HG02943 (cell line): Measurements from ENCODE around the gene TNP1.

Source experiments
- ATAC-seq: cut with Tn5 transposase; IDR thresholded peaks from one replicate; pipeline ENCODE4 v1.9.1; 2021; ENCODE audit warnings: mild to moderate bottlenecking, low read depth, moderate library complexity; ENCODE audit not compliant: unreplicated experiment

The TNP1 gene

GRCh38 chr2:216849987-216850386 is 9.9 kb downstream of the TNP1 start:
- no peak for ATAC-seq

GRCh38 chr2:216845426-216845825 is 14.4 kb downstream of the TNP1 start:
- ATAC-seq = no peak

DNA sequence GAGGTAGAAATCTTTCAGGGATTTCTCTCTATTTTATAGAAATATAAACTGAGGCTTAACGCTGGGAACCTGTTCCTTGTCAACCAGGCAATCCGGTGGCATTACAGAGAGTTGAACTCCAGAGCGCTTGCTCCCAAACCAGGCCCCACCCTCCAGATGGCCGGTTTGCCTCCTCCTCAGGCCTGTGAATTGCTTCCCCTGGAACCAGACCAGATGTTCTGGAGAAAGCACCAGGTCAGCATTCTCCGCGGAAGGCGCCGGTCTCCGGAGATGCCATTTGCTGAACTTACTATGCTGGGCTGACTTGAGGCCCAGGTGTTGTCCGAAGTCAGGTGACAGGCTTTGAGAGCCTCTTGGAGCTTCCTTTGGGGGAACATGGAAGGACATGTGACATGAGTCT is 17.2 kb downstream of the TNP1 start:
- ATAC-seq = no peak

DNA sequence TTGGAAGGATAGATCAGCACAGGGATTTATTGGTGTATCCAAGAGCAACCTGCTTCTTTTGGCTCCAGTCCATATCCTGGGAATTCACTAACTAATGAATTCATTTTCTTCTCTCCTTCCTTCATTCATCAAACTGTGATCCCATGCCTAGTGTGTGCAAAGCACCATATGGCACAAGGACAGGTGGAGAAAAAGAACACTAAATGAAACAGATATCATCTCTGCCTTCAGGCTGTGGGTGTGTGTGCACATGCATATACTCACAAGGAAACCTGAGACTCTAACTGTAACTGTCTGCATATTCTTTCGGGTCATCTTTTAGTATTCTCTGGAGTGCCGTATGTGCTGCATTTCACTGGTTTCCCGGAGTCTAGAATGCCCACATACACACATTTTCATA is 20.2 kb downstream of the TNP1 start:
- ATAC-seq = no peak

DNA sequence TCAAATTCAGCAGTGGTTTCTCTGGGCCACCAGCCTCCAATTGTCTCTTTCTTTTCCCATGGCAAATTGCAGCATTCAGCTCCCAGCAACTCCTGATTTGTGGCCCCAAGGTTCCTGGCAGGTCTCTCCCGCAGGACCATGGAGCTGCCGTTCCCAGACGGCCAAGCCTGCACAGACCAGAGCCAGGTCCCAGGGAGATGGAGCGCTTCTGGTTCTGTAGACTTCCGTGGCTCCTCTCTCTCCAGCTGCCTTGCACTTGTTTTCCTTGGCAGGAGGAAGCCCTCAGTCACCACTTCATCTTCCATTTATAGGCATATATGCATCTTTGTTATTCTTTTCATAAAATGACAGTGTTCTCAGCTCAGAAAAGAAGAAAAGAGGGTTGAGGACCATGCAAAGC is 21.7 kb downstream of the TNP1 start:
- ATAC-seq = no peak

DNA sequence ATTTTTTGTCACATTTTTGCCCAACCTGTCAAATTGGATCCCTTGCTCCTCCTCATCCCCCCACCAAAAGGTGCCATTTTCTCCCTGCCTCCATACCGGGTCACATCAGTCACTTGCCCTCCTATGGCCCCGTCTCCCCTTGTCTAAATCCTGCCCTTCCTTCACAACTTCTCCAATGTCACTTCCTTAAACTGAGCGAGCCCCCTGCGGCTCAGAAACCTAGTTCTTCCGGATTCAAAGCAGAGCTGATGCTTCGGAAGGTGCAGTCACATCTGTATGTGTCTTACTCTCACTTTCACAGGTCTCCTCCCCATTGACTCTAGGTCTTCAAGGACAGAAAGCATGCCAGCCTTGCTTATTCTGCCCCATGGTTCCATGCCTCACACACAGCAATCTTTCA is 22.1 kb downstream of the TNP1 start:
- no peak for ATAC-seq

GRCh38 chr2:216833061-216833460 is 26.8 kb downstream of the TNP1 start:
- no peak for ATAC-seq

DNA sequence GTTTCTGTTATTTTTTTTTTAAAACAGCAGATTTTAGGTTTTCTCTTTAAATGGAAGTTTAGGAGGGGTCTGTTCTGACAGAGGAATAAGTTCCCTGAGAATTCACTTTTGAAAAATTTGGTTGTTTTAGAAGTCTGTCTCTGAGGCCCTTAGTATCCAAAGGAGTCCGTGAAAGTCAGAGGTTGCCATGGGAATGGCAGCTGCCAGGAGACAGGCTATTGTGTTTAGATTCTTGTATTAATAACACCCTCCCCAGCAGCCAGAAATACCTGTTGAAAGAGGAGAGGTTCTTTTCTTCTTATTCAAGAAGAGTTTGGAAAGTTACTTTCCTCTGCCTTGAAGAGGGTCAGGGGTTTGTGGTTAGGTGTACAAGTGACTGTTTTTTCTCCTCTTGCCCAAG is 29.5 kb downstream of the TNP1 start:
- no peak for ATAC-seq

- ATAC-seq = no peak
These were observed 30.3 kb downstream of the TNP1 start for GRCh38 chr2:216829533-216829932.

GRCh38 chr2:216827073-216827720 is 32.7 kb downstream of the TNP1 start:
- ATAC-seq = no peak

DNA sequence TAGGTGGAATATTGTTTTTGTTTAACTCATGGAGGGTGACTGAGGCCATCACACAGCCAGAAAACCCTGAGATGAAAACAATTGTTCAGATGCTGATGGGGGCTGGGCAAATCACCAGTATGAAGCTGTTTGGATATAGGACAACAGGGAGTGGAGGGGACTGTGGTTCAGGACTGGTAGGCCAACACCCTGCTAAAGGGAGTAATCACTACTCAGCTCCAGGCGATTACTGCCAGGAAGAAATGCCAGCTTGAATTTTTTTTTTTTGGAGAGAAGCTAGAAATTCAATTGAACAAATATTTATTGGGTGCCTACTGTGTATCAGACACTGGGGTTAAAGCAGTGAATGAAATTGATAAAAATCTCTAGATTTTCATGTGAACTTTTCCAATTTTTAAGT is 37.4 kb downstream of the TNP1 start:
- no peak for ATAC-seq

DNA sequence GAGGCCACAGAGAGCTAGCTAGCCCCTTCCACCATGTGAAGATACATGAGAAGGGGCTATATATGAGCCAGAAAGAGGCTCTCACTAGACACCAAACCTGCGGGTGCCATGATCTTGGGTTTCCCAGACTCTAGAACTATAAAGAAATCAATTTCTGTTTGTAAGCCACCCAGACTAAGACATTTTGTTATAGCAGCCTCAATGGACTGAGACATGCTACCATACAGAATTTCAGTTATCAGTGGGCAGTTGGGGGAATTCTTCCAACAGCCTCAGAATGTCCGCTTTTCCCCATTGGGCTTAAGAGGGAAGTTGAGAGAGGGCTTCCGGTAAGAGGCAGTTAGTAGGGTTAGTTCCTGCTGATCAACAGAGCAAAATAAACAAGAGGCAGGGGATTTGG is 39.2 kb downstream of the TNP1 start:
- no peak for ATAC-seq

DNA sequence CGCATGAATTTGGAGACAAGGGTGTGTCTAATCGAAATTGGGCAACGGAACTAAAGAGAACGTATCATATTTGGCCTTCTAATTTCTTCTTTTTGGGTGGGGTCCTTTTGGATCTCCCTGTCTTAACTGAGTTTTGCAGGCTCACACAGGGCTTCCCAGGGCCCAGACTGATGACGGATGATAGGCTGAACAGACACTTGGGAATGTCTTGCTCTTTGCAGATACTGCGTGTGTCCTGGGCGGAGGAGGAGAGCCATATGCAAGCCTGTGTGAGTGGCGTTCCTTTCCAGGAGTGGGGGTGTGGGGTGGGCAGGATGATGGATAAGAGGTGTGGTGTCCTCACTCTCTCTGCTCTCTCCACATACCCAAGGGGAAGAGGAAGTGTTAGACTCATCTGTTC is 40.1 kb downstream of the TNP1 start:
- ATAC-seq = no peak

DNA sequence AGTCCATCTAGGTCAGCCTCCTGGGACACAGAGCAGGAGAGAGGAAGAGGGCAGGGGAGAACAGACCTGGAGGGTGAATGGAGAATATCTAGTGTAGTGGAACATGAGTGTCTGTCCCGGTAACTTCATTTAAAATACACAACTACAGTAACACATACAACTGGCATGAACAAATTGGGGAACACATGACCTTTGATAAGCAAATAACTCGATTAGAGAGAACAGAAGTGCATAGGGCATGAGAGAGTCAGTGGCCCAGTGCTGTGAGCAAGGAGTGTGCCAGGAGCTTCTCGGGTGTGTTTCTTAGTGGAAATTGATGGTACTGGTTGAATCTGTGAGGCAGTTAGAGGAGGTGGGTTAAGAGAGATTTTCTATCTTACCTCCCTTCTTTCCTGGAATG is 40.8 kb downstream of the TNP1 start:
- no peak for ATAC-seq

DNA sequence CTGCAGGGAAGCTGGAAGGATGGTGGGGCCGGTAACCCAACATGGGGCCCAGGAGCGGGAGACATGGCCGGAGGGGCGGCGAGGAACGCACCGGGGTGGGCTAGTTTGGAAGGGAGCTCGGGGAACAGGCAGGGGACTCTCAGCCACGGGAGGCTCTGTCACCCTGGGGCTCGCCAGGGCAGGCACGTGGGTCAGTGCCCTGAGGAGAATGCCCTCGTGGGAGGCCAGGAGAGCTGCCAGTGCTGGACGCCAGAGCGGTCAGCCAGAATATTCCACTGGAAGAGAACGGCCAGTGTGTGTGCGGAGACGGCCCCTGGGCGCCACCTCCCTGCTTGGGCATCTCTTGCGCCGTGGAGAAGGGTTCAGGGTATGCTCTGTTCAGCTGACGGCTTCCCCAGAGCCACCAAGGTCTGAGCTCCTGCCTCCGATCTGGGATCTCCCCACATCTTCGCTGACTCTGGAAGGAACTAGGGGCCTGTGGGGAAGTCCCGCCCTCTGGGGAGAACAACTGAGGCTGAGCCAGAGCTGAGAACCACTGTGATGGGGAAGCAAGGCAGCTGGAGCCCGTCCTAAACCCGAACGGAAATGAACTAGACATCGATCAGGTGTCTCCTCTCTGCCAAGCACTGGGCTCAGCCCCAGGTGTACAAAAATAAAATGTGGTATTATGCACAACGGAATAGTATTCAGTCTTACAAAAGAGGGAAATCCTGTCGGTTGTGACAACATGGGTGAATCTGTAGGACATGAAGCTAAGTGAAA is 49.3 kb downstream of the TNP1 start:
- ATAC-seq = no peak
